GM12878 (cell line): ENCODE results near the gene PPOX. TPM values are rescaled to one million over a fixed set of nuclear protein-coding genes. Genes with fewer than 3 reads are reported as not detected.

ENCODE experiments used
- ATAC-seq: fragments of 200-7000 bp; cut with Tn5 transposase; 3 replicates; pipeline ENCODE4 v1.9.1; 2020; ENCODE audit warnings: mild to moderate bottlenecking, moderate library complexity
- BruUV-seq: library from RNA; stranded (reverse); fragments of 400-500 nt; replicated peaks from 2 replicates; lab custom pipeline; 2021; lab: Mats Ljungman, UMichigan
- CTCF ChIA-PET: fragments of 300-600 bp; sonication (Branson Sonifier 250); formaldehyde crosslinking; extraction: SDS; loops from one replicate; lab custom pipeline; 2021; ENCODE audit warnings: inconsistent platforms; lab: Yijun Ruan, JAX
- POLR2A ChIA-PET: fragments of 350-600 bp; formaldehyde crosslinking; extraction: SDS; loops from one replicate; lab custom pipeline; 2021; ENCODE audit warnings: inconsistent platforms; lab: Charles Lee
- RAD21 ChIA-PET: fragments of 300-600 bp; sonication (Branson Sonifier 250); formaldehyde crosslinking; loops from one replicate; lab custom pipeline; 2023; ENCODE audit warnings: antibody characterized with exemption; ENCODE audit not compliant: unreplicated experiment; lab: Charles Lee
- SMC1A ChIA-PET: fragments of 300-600 bp; sonication (Branson Sonifier 250); formaldehyde crosslinking; loops from one replicate; lab custom pipeline; 2023; ENCODE audit not compliant: unreplicated experiment, uncharacterized antibody; lab: Charles Lee
- DNase-seq: peaks from one replicate; pipeline ENCODE4 v3.0.0-alpha.2; 2011; ENCODE audit warnings: low read depth, low spot score
- FAIRE-seq: peaks from 3 replicates; lab custom pipeline; 2011; peaks lifted over from hg19 to GRCh38; lab: Jason Lieb, UNC
- H2AFZ ChIP-seq: 2 replicates; pipeline ENCODE4 v1.6.0; 2011; ENCODE audit warnings: low read depth, low read length, control low read depth; ENCODE audit not compliant: control insufficient read depth
- H3K27ac ChIP-seq: 2 replicates; pipeline ENCODE4 v1.5.1; 2011; ENCODE audit warnings: control low read depth; ENCODE audit not compliant: control insufficient read depth, insufficient read depth
- H3K27me3 ChIP-seq, 2 experiments: replicated peaks in 1 of 2; 2 replicates each; pipeline versions ENCODE4 v1.6.0 to v1.6.1; 2011; ENCODE audit warnings: low read length in 1 of 2; ENCODE audit not compliant: control insufficient read depth in 2 of 2, insufficient read depth in 2 of 2
- H3K36me3 ChIP-seq, 2 experiments: 2 replicates each; pipeline ENCODE4 v1.5.1; 2011; ENCODE audit warnings: low read length in 1 of 2; ENCODE audit not compliant: control insufficient read depth in 2 of 2, insufficient read depth in 2 of 2
- H3K4me1 ChIP-seq: 2 replicates; pipeline ENCODE4 v1.6.1; 2011; ENCODE audit warnings: mild to moderate bottlenecking, low read length, moderate library complexity, mixed read lengths; ENCODE audit not compliant: control insufficient read depth, insufficient read depth
- H3K4me2 ChIP-seq: 2 replicates; pipeline ENCODE4 v1.6.0; 2011; ENCODE audit warnings: control low read depth; ENCODE audit not compliant: control insufficient read depth, insufficient read depth
- H3K4me3 ChIP-seq: fragments of 200-600 bp; sonication (generic); 2 replicates; pipeline ENCODE4 v1.5.1; 2016
- H3K79me2 ChIP-seq: 2 replicates; pipeline ENCODE4 v1.6.0; 2011; ENCODE audit warnings: low read length; ENCODE audit not compliant: control insufficient read depth, insufficient read depth
- H3K9ac ChIP-seq: 2 replicates; pipeline ENCODE4 v1.8.0; 2011; ENCODE audit warnings: low read length, control low read depth, mixed read lengths; ENCODE audit not compliant: control insufficient read depth, insufficient read depth
- H3K9me3 ChIP-seq: replicated peaks from 3 replicates; pipeline ENCODE4 v1.5.1; 2011; ENCODE audit warnings: mild to moderate bottlenecking, low read length; ENCODE audit not compliant: control insufficient read depth, insufficient read depth
- H4K20me1 ChIP-seq: 2 replicates; pipeline ENCODE4 v1.6.0; 2011; ENCODE audit not compliant: control insufficient read depth, insufficient read depth
- EGR1 ChIP-seq, 2 experiments: IDR thresholded peaks; 1 replicate in 1 of 2; 2 replicates in 1 of 2; pipeline ENCODE4 v1.6.1; 2011 to 2012; ENCODE audit warnings: low read depth in 2 of 2, low read length in 2 of 2, borderline replicate concordance in 1 of 2, mild to moderate bottlenecking in 1 of 2, moderate library complexity in 1 of 2
- EZH2 ChIP-seq: IDR thresholded peaks from 2 replicates; pipeline ENCODE4 v1.6.1; 2012; ENCODE audit warnings: low read depth, mild to moderate bottlenecking, control low read depth, inconsistent platforms, low read length, borderline replicate concordance; ENCODE audit not compliant: control insufficient read depth
- MXI1 ChIP-seq: fragments of 150-350 bp; IDR thresholded peaks from 2 replicates; pipeline ENCODE4 v1.6.1; 2011; ENCODE audit warnings: low read depth, mild to moderate bottlenecking, inconsistent platforms, low read length, improper control_type of control experiment
- POU2F2 ChIP-seq: IDR thresholded peaks from 3 replicates; pipeline ENCODE4 v1.6.1; 2011; ENCODE audit warnings: low read depth, mild to moderate bottlenecking, low read length, borderline replicate concordance
- RAD51 ChIP-seq: fragments of 450-650 bp; IDR thresholded peaks from 2 replicates; pipeline ENCODE4 v1.6.1; 2016; ENCODE audit warnings: moderate library complexity, mild to moderate bottlenecking, inconsistent platforms
- SPI1 ChIP-seq: IDR thresholded peaks from 2 replicates; pipeline ENCODE4 v1.6.1; 2011; ENCODE audit warnings: low read depth, mild to moderate bottlenecking, low read length, moderate library complexity, borderline replicate concordance; ENCODE audit not compliant: insufficient read depth
- STAT1 ChIP-seq: fragments of 450-650 bp; conservative IDR thresholded peaks from 2 replicates; pipeline ENCODE4 v1.6.1; 2014; ENCODE audit warnings: antibody characterized with exemption, mild to moderate bottlenecking
- TAF1 ChIP-seq: IDR thresholded peaks from 2 replicates; pipeline ENCODE4 v1.6.1; 2011; ENCODE audit warnings: mild to moderate bottlenecking, low read depth, low read length, borderline replicate concordance
- ZNF24 ChIP-seq: fragments of 450-650 bp; IDR thresholded peaks from 2 replicates; pipeline ENCODE4 v1.6.1; 2017; ENCODE audit warnings: antibody characterized with exemption, mild to moderate bottlenecking
- ZNF274 ChIP-seq: IDR thresholded peaks from one replicate; pipeline ENCODE4 v1.8.0; 2011; ENCODE audit not compliant: insufficient read length, insufficient read depth
- WGBS: methylation state at CpG from one replicate; pipeline ENCODE4 v1.1.6; 2016; ENCODE audit warnings: low lambda C conversion rate; ENCODE audit not compliant: insufficient replicate concordance, insufficient coverage; ENCODE audit errors: missing lambda C conversion rate; 5-methylcytosine and 5-hydroxymethylcytosine counted together
- in situ Hi-C: fragments of 300-500 bp; cut with MboI; formaldehyde crosslinking; loops from 9 replicates; pipeline ENCODE4 v1.14.3; 2018; ENCODE audit warnings: mixed read lengths
- intact Hi-C: fragments of 100-400 bp; cut with micrococcal nuclease; formaldehyde crosslinking; loops from one replicate; pipeline ENCODE4 v1.14.2; 2022; ENCODE audit not compliant: unreplicated experiment
- polyA plus RNA-seq, 11 experiments: library from polyadenylated mRNA; depleted of rRNA in 4 of 11; unstranded in 6 of 11; stranded (reverse) in 5 of 11; fragments of >200 nt; fragmentation: Nextera tagmentation in 4 of 11; fragmentation: Illumina TruSeq in 1 of 11; extraction: Ambion mirVana in 4 of 11; extraction: Trizol in 1 of 11; gene quantifications; 1 replicate in 1 of 11; 2 replicates in 10 of 11; pipeline versions ENCODE4 v1.2.1 to v1.2.3, GENCODE V29; 2011 to 2016; ENCODE audit warnings: inconsistent platforms in 2 of 11, missing spikeins in 2 of 11, low read depth in 1 of 11
- total RNA-seq, 4 experiments: library from RNA; depleted of rRNA in 3 of 4; stranded (reverse); fragments of >200 nt in 3 of 4; fragmentation: Illumina TruSeq in 1 of 4; extraction: Trizol in 1 of 4; gene quantifications; 2 replicates each; pipeline versions ENCODE4 v1.2.1 to v1.2.3, GENCODE V29; 2013 to 2021
- TF ChIP-seq, protein P1 (sequence below): fragments of 450-650 bp; conservative IDR thresholded peaks from 2 replicates; pipeline ENCODE4 v1.6.1; 2017; ENCODE audit warnings: mild to moderate bottlenecking, moderate library complexity
- TF ChIP-seq, protein P2 (sequence below): fragments of 450-650 bp; IDR thresholded peaks from 2 replicates; pipeline ENCODE4 v1.6.1; 2018; ENCODE audit warnings: mild to moderate bottlenecking, low read depth, moderate library complexity; ENCODE audit not compliant: partially characterized antibody
- TF ChIP-seq, protein P3 (sequence below): IDR thresholded peaks from 2 replicates; pipeline ENCODE4 v1.6.1; 2011; ENCODE audit warnings: mild to moderate bottlenecking, low read depth, low read length, moderate library complexity; ENCODE audit not compliant: insufficient replicate concordance

The PPOX gene
- total and polyA plus RNA-seq, 10 of the 15 experiments (the other 5 are each of a cell fraction or from before 2014, with no cell fraction given), result 8.9 to 31.5 (median 20.3) TPM

DNA sequence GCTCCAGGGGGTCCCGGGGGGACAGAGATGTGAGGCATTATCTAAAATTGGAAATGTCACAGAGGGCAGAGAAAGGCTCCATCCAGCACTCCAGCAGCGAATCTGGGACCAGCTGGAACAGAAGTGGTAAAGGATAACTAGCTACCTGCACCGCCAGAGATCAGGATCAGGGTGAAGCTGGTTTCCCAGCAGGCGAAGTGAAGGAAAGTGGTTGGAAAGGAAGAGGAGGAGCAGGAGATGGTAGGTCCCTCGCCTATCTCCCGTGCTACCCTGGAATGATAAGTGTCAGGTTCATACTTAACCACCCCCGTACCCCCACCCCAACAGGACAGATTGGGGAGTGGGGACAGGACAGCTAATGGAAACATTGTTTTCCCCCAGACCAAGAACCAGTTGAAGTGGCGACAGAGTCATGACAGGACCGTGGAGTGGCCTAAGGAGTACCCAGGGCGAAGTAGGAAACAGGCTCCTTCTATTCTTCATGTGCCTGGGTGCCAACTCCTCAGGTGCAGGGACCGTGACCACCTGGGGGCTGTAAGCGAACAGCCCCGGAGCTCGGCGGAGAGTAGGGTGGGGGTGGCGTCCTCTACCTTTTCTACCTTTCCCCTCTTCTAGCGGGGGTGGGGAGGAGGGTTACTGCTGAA is 10.4 kb downstream of the PPOX start (continued):
- TF ChIP-seq EGR1 (IDR thresholded peaks at IDR 0.05; ENCODE audit: borderline replicate concordance in 1 of 2, low read depth in 2 of 2, low read length in 2 of 2) (0 out of 3 replicates have a peak, but pooled peaks of 1 of the 2 experiments have one; percentile 1), POU2F2 (no peak), RAD51 (no peak), TAF1 (no peak)
- TF ChIP-seq, protein P1, sequence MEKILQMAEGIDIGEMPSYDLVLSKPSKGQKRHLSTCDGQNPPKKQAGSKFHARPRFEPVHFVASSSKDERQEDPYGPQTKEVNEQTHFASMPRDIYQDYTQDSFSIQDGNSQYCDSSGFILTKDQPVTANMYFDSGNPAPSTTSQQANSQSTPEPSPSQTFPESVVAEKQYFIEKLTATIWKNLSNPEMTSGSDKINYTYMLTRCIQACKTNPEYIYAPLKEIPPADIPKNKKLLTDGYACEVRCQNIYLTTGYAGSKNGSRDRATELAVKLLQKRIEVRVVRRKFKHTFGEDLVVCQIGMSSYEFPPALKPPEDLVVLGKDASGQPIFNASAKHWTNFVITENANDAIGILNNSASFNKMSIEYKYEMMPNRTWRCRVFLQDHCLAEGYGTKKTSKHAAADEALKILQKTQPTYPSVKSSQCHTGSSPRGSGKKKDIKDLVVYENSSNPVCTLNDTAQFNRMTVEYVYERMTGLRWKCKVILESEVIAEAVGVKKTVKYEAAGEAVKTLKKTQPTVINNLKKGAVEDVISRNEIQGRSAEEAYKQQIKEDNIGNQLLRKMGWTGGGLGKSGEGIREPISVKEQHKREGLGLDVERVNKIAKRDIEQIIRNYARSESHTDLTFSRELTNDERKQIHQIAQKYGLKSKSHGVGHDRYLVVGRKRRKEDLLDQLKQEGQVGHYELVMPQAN, result no peak

- ATAC-seq, result peak; percentile 93
- BruUV-seq, result TSS peak; percentile 86
- POLR2A ChIA-PET, result interaction anchor here (1.0 to 1.9 kb wide), 4 partner anchors 9 to 25 kb away, joined by 7 to 14 read pairs (median 8); partner anchors contain the start of genes NDUFS2 and PPOX
- Histone ChIP-seq H3K9me3 (no peaks in the 10 kb centered on the region), H3K27ac (peak within 1 kb of the TSS; percentile 87), H3K4me3 (peak within 1 kb of the TSS; percentile 90), H3K4me2 (peak within 1 kb of the TSS; percentile 87), H3K27me3 (no peaks in the 10 kb centered on the region), H3K79me2 (peaks cover 23% of the 10 kb centered on the region), H2AFZ (peak within 1 kb of the TSS; percentile 96), H3K4me1 (peaks cover 33% of the 10 kb centered on the region), H3K9ac (peak within 1 kb of the TSS; percentile 69), H4K20me1 (no peaks in the 10 kb centered on the region), H3K36me3 (peaks cover 6 to 26% of the 10 kb centered on the region in 2 experiments)
- DNase-seq, result no peak
- SMC1A ChIA-PET, result interaction anchor here (0.9 to 1.9 kb wide), 6 partner anchors 9 to 207 kb away, joined by 3 to 10 read pairs (median 4); partner anchors contain the start of genes PPOX and TOMM40L
- no peak for FAIRE-seq
- WGBS, result 13% methylated on average over 50 of the region's 50 CpGs
- RAD21 ChIA-PET, result interaction anchor here (1.0 to 2.9 kb wide), 4 partner anchors 12 to 48 kb away, joined by 4 to 21 read pairs (median 8); partner anchors contain the start of genes PPOX and TOMM40L
- intact Hi-C loops (no loop called here), in situ Hi-C loops (no loop called here)
- CTCF ChIA-PET, result interaction anchor here (0.6 to 3.7 kb wide), 7 partner anchors 9 to 205 kb away, joined by 3 to 44 read pairs (median 7); partner anchors contain the start of genes PPOX and TOMM40L
- TF ChIP-seq, protein P2, sequence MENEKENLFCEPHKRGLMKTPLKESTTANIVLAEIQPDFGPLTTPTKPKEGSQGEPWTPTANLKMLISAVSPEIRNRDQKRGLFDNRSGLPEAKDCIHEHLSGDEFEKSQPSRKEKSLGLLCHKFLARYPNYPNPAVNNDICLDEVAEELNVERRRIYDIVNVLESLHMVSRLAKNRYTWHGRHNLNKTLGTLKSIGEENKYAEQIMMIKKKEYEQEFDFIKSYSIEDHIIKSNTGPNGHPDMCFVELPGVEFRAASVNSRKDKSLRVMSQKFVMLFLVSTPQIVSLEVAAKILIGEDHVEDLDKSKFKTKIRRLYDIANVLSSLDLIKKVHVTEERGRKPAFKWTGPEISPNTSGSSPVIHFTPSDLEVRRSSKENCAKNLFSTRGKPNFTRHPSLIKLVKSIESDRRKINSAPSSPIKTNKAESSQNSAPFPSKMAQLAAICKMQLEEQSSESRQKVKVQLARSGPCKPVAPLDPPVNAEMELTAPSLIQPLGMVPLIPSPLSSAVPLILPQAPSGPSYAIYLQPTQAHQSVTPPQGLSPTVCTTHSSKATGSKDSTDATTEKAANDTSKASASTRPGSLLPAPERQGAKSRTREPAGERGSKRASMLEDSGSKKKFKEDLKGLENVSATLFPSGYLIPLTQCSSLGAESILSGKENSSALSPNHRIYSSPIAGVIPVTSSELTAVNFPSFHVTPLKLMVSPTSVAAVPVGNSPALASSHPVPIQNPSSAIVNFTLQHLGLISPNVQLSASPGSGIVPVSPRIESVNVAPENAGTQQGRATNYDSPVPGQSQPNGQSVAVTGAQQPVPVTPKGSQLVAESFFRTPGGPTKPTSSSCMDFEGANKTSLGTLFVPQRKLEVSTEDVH, result no peak
- TF ChIP-seq ZNF274 (no peak), SPI1 (no peak), EZH2 (no peak), MXI1 (no peak), STAT1 (no peak), ZNF24 (no peak), POU2F2 (peak; percentile 73)
- TF ChIP-seq, protein P3, sequence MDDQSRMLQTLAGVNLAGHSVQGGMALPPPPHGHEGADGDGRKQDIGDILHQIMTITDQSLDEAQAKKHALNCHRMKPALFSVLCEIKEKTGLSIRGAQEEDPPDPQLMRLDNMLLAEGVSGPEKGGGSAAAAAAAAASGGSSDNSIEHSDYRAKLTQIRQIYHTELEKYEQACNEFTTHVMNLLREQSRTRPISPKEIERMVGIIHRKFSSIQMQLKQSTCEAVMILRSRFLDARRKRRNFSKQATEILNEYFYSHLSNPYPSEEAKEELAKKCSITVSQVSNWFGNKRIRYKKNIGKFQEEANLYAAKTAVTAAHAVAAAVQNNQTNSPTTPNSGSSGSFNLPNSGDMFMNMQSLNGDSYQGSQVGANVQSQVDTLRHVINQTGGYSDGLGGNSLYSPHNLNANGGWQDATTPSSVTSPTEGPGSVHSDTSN, result no peak
Measured at GRCh38 chr1:161177112-161177935, 11.1 kb downstream of the PPOX start, which contains the start of gene B4GALT3. Gene B4GALT3, minus strand, starts transcription at chr1:161177507. Its CDS starts 1,447 bp downstream, at chr1:161176060.
